WI38 (cell line): ENCODE data around the gene DNAAF8.

ENCODE experiments used
- H3K4me3 ChIP-seq: 2 replicates; pipeline ENCODE4 v1.5.1; 2011; ENCODE audit warnings: low read depth, mild to moderate bottlenecking, control low read depth, low read length
- TF ChIP-seq, protein P1 (sequence below): IDR thresholded peaks from 2 replicates; pipeline ENCODE4 v1.5.1; 2012; ENCODE audit warnings: low read depth, mild to moderate bottlenecking, control low read depth, low read length

Gene DNAAF8

DNA sequence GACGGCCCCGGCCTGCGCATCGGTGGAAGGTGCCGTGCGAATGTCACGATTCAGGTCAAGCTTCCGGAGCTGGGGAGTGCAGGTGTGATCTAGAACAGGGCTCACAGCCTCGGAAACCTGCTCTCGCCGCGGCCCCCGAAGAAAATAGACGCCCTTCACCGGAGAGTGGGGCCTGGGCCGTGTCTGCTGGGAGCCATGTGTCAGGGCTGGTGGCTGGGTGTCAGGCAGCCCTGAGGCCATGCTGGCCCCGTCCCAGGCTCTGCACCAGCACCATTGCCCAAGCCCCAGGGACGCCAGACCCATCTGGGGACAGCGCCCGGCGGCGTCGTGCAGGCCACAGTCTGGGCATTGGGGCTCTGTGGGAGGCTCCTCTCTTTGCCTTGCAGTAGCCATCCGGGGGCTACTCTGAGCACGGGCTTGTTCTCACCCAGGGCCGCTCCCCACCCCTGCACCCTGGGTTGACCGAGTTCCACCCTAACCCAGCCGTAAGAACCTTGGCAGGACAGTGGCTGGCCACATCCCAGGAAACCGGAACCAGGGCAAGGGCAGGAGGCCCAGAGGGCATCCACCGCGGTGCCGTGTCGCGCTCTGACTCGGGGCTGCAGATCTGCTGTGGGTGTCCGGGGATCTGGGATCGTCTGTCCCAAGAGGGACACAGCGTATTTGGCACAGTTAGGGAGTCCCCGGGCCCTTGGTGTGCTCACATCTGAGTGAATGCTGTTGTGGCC, 46.2 kb upstream of the DNAAF8 start:
- TF ChIP-seq, protein P1, sequence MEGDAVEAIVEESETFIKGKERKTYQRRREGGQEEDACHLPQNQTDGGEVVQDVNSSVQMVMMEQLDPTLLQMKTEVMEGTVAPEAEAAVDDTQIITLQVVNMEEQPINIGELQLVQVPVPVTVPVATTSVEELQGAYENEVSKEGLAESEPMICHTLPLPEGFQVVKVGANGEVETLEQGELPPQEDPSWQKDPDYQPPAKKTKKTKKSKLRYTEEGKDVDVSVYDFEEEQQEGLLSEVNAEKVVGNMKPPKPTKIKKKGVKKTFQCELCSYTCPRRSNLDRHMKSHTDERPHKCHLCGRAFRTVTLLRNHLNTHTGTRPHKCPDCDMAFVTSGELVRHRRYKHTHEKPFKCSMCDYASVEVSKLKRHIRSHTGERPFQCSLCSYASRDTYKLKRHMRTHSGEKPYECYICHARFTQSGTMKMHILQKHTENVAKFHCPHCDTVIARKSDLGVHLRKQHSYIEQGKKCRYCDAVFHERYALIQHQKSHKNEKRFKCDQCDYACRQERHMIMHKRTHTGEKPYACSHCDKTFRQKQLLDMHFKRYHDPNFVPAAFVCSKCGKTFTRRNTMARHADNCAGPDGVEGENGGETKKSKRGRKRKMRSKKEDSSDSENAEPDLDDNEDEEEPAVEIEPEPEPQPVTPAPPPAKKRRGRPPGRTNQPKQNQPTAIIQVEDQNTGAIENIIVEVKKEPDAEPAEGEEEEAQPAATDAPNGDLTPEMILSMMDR, result no peak
- H3K4me3 ChIP-seq, result no peak overlapping the region

DNA sequence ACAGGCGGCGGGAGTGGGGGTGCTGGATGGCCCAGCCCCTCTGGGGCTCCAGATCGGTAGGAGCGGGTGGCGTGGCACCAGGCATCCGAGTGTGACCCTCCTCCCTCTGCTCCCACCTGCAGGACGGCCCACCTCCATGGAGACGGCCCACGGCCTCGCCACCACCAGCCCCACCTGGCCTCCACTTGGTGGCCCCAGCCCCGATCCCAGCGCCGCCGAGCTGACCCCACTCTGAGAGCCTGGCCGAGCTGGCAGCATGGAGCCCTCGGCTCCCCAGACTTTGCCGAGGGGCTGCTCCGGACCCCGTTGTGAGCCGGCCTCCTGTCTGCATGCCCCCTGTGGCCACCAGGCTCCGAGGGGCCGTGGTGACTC, 45.7 kb upstream of the DNAAF8 start:
- TF ChIP-seq, protein P1, result no peak
- no peak overlapping the region for H3K4me3 ChIP-seq

DNA sequence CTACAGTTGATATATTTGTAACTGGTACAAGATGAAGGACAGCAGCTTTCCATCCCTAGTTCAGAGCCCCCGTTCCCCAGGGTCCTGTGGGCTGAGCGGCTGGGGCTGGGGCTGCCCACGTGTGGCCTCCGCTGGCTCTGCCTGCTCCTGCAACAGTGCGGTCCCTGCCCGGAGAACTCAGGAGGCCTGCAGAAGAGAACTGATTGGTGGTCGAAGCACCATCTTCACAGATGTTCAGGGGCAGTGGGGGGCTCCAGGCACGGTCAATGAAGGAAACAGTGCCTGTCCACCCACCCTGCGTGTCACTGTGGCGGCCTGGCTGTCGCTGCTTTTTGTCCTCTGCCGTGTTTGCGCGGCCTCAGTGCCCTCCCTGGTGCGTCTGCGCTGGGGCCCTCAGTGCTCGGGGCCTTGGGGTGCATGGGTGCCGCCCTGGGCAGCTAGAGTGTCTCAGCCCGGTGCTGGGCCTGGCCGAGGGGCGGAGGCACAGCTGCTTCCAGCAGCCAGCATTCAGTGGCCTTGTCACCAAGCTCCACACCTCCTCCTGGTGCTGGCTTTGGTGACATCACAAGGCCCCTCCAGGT, 45.2 kb upstream of the DNAAF8 start:
- H3K4me3 ChIP-seq, result no peak overlapping the region
- TF ChIP-seq, protein P1, result no peak

DNA sequence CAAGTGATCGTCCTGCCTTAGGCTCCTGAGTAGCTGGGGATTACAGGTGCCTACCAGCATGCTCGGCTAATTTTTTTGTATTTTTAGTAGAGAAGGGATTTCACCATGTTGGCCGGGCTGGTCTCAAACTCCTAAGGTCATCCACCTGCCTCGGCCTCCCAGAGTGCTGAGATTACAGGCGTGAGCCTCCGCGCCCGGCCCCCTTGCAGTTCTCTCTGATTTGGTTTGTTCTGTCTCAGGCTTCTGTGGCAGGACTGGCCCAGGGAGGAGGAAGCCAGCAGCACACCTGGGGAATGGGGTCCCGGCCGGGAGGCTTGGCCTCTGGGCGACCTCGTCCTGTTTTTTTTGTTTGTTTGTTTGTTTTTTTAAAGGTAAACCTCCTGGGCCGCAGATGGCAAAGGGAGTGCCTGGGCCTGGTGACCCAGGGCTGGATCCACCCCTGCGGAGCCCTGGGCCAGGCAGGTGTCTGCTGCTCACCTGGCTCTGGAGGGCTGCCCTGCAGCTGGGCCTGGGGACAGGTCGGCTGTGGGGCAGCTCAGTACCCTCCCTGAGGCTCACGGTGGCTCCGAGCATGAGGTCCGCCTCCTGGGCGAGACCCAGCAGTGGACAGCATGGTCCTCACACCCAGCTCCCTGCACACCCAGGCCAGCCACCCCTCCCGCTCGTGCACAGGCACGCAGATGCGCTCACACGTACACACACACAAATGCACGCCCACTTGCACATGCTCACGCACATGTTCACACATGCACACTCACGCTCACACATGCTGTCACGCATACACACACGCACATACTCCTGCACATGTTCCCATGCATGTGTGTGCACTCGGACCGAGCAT, 44.3 kb upstream of the DNAAF8 start:
- no peak overlapping the region for H3K4me3 ChIP-seq
- TF ChIP-seq, protein P1, result no peak

DNA sequence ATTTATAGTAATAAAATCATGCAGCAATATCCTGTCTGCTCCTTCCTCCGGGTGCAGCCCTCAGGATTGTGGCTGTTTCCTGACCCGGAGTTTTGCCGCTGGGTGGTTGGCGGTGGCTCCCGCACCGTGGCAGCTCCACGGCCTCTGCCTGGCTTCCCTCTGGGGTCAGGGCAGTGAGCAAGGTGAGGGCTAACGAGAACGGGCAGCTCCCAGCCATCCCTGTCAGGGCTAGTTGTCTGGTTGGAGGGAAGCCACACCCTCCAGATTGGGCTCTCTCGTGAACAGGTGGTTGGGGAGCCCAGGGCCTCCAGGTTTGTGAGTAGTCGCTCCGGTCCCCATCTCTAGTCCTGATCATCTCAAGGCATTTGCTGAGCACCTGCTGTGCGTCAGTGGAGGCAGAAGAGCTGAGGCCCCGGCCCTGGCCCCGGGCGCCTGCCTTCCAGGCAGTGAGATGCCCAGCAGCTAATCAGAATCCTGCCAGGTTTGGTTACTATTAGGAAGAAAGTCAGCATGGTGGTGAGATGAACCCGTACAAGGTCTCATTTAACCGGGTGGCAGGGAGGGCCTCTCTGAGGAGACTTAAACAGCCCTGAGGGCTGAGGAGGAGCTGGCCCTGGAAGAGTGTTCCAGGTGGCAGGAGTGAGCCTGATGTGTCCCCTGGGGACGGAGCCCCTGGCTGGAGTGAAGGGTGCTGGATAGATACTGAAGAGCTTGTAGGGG, 43.2 kb upstream of the DNAAF8 start:
- H3K4me3 ChIP-seq, result no peak overlapping the region
- TF ChIP-seq, protein P1, result no peak

DNA sequence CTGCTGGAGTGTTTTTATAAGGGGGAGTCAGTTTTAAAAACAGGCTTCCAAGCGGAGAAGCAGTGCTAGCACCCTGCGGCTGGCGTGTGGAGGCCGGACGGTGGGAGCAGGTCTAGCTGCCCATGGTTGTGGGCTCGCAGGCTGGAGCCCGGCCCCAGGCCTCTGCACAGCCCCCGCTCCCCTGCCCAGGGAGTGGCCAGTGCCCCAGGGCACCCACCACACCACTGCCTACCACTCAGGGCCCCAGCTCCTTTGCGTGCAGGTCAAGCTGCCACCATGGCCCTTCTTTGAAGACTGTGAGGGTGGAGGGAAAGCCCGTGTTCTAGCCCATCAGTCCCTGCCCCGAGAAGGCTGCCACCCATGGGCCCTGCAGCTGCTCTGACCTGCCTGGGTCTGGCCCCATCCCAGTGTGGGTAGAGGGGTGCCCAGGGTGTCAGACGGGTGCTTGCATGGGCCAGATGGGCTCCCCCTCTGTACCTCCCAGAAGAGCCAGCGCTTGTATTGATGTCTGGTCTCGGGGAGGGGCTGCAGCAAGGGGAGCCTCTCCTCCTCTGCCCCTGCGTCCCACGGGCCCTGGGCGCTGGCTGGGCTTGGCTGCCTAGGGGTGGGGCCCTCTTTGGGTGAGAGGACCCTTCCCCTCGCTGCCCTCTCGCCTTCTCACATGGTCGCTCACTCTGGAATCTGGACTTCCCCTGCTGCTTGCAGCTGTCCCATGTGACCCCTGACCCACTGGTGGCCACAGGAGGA, 42.5 kb upstream of the DNAAF8 start:
- no peak overlapping the region for H3K4me3 ChIP-seq
- TF ChIP-seq, protein P1, result no peak
